DND-41 (cell line): ENCODE measurements around the gene KRT72.

ENCODE experiments used
- ATAC-seq: fragments of 200-7000 bp; cut with Tn5 transposase; 3 replicates; pipeline ENCODE4 v1.9.1; 2021; ENCODE audit warnings: low read depth; ENCODE audit not compliant: insufficient read depth
- DNase-seq: peaks from one replicate; pipeline ENCODE4 v3.0.0-alpha.2; 2020
- H2AFZ ChIP-seq: 2 replicates; pipeline ENCODE4 v1.6.0; 2012; ENCODE audit warnings: low read depth, low read length
- H3K27ac ChIP-seq: 2 replicates; pipeline ENCODE4 v1.5.1; 2012; ENCODE audit warnings: low read length, inconsistent platforms
- H3K27me3 ChIP-seq: fragments of 200-600 bp; sonication (generic); 2 replicates; pipeline ENCODE4 v1.6.0; 2012; ENCODE audit warnings: low read length, mild to moderate bottlenecking, inconsistent platforms; ENCODE audit not compliant: insufficient read depth, poor library complexity
- H3K36me3 ChIP-seq: 2 replicates; pipeline ENCODE4 v1.5.1; 2012; ENCODE audit warnings: low read length, inconsistent platforms; ENCODE audit not compliant: insufficient read depth
- H3K4me1 ChIP-seq: 2 replicates; pipeline ENCODE4 v1.5.1; 2012; ENCODE audit warnings: mild to moderate bottlenecking, low read length; ENCODE audit not compliant: insufficient read depth
- H3K4me2 ChIP-seq: 2 replicates; pipeline ENCODE4 v1.6.0; 2012; ENCODE audit warnings: mild to moderate bottlenecking, moderate library complexity, low read length, inconsistent platforms; ENCODE audit not compliant: insufficient read depth
- H3K4me3 ChIP-seq, 2 experiments: fragments of 200-600 bp in 1 of 2; shearing (Covaris generic) in 1 of 2; 2 replicates each; pipeline ENCODE4 v1.5.1; 2012 to 2016; ENCODE audit warnings: inconsistent platforms in 2 of 2, low read length in 2 of 2, mild to moderate bottlenecking in 2 of 2, low read depth in 1 of 2, moderate library complexity in 1 of 2
- H3K79me2 ChIP-seq: 2 replicates; pipeline ENCODE4 v1.6.0; 2012; ENCODE audit warnings: low read length, inconsistent platforms; ENCODE audit not compliant: insufficient read depth
- H3K9ac ChIP-seq: 2 replicates; pipeline ENCODE4 v1.6.0; 2012; ENCODE audit warnings: low read depth, mild to moderate bottlenecking, inconsistent platforms, low read length, moderate library complexity
- H3K9me3 ChIP-seq: 2 replicates; pipeline ENCODE4 v1.5.1; 2012; ENCODE audit warnings: low read length, moderate library complexity, mild to moderate bottlenecking, inconsistent platforms; ENCODE audit not compliant: insufficient read depth, severe bottlenecking
- H4K20me1 ChIP-seq: 2 replicates; pipeline ENCODE4 v1.6.0; 2012; ENCODE audit warnings: low read length; ENCODE audit not compliant: insufficient read depth
- CTCF ChIP-seq: IDR thresholded peaks from 2 replicates; pipeline ENCODE4 v1.5.1; 2012; ENCODE audit warnings: borderline replicate concordance, low read length, moderate library complexity, mild to moderate bottlenecking; ENCODE audit not compliant: poor library complexity, severe bottlenecking; ENCODE audit errors: extremely low read depth
- EZH2 ChIP-seq: IDR thresholded peaks from 3 replicates; pipeline ENCODE4 v1.6.1; 2012; ENCODE audit warnings: borderline replicate concordance, low read depth, mild to moderate bottlenecking, moderate library complexity, low read length, inconsistent platforms; ENCODE audit not compliant: severe bottlenecking

Gene KRT72

GRCh38 chr12:52579468-52580465 lies 21.5 kb downstream of the KRT72 start:
- Histone ChIP-seq H4K20me1 (no peaks in the 10 kb centered on the region), H3K4me2 (no peak overlapping the region), H3K36me3 (no peaks in the 10 kb centered on the region), H3K4me3 (no peak overlapping the region), H3K9me3 (no peaks in the 10 kb centered on the region), H3K79me2 (no peaks in the 10 kb centered on the region), H3K27ac (no peak overlapping the region), H3K9ac (no peak overlapping the region), H2AFZ (no peak overlapping the region), H3K27me3 (peaks cover 8% of the 10 kb centered on the region), H3K4me1 (no peaks in the 10 kb centered on the region)
- no peak for ATAC-seq
- DNase-seq = no peak
- no peak for TF ChIP-seq CTCF
- no peak for TF ChIP-seq EZH2

GRCh38 chr12:52578469-52578868 lies 22.8 kb downstream of the KRT72 start:
- no peak overlapping the region for H3K9ac ChIP-seq
- H3K36me3 ChIP-seq = no peaks in the 10 kb centered on the region
- DNase-seq = no peak
- H4K20me1 ChIP-seq = 0 out of 2 replicates have a peak, but pooled peaks cover 3% of the 10 kb centered on the region
- no peak overlapping the region for H3K27ac ChIP-seq
- no peak for ATAC-seq
- peaks cover 8% of the 10 kb centered on the region for H3K27me3 ChIP-seq
- no peak overlapping the region for H2AFZ ChIP-seq
- H3K4me2 ChIP-seq = no peak overlapping the region
- no peaks in the 10 kb centered on the region for H3K4me1 ChIP-seq
- TF ChIP-seq EZH2 (no peak), CTCF (no peak)
- no peak overlapping the region for H3K4me3 ChIP-seq
- no peaks in the 10 kb centered on the region for H3K9me3 ChIP-seq
- no peaks in the 10 kb centered on the region for H3K79me2 ChIP-seq

GRCh38 chr12:52577316-52577715 lies 23.9 kb downstream of the KRT72 start:
- H3K36me3 ChIP-seq = no peaks in the 10 kb centered on the region
- H3K27ac ChIP-seq = no peak overlapping the region
- no peak overlapping the region for H2AFZ ChIP-seq
- no peaks in the 10 kb centered on the region for H3K79me2 ChIP-seq
- H3K27me3 ChIP-seq = peaks cover 13% of the 10 kb centered on the region
- H3K9ac ChIP-seq = no peak overlapping the region
- DNase-seq = no peak
- H3K9me3 ChIP-seq = no peaks in the 10 kb centered on the region
- no peak overlapping the region for H3K4me3 ChIP-seq
- no peak overlapping the region for H3K4me2 ChIP-seq
- 0 out of 2 replicates have a peak, but pooled peaks cover 4% of the 10 kb centered on the region for H4K20me1 ChIP-seq
- TF ChIP-seq CTCF (no peak), EZH2 (no peak)
- ATAC-seq = no peak
- no peaks in the 10 kb centered on the region for H3K4me1 ChIP-seq
